HG03196 (cell line): ENCODE measurements around the gene NIFK.

Experiments
- ATAC-seq: cut with Tn5 transposase; IDR thresholded peaks from one replicate; pipeline ENCODE4 v1.9.1; 2021; ENCODE audit not compliant: unreplicated experiment

Gene NIFK

GRCh38 chr2:121736462-121737336, at the start of gene NIFK:
TSS of gene NIFK (minus strand) at chr2:121736875. CDS start at chr2:121736850, 25 bp downstream.
- ATAC-seq, result peak; percentile 89

GRCh38 chr2:121783180-121783579, 46.5 kb upstream of the NIFK start:
- ATAC-seq, result no peak

- no peak for ATAC-seq
These were observed 42.2 kb upstream of the NIFK start for GRCh38 chr2:121778741-121779487.

- no peak for ATAC-seq
These were observed 41.0 kb upstream of the NIFK start for GRCh38 chr2:121777699-121778058.

- ATAC-seq, result no peak
These were observed 40.4 kb upstream of the NIFK start for GRCh38 chr2:121776885-121777698.

- ATAC-seq, result no peak
These were observed 39.7 kb upstream of the NIFK start for GRCh38 chr2:121776361-121776760.

GRCh38 chr2:121774235-121774634, 37.6 kb upstream of the NIFK start:
- no peak for ATAC-seq

GRCh38 chr2:121771976-121772742, 35.5 kb upstream of the NIFK start:
- no peak for ATAC-seq

GRCh38 chr2:121768143-121768755, 31.6 kb upstream of the NIFK start:
- no peak for ATAC-seq

- no peak for ATAC-seq
These were observed 29.9 kb upstream of the NIFK start for GRCh38 chr2:121766624-121767023.

GRCh38 chr2:121764681-121765228, 28.1 kb upstream of the NIFK start:
- no peak for ATAC-seq

GRCh38 chr2:121755237-121756111, 18.8 kb upstream of the NIFK start, which contains the start of gene TSN:
TSS of gene TSN (plus strand) at chr2:121755651. CDS start at chr2:121755780, 129 bp downstream.
- ATAC-seq, result peak; percentile 100

GRCh38 chr2:121754851-121755236, 18.2 kb upstream of the NIFK start:
- ATAC-seq, result no peak

- no peak for ATAC-seq
These were observed 11.5 kb upstream of the NIFK start for GRCh38 chr2:121748202-121748601.

- no peak for ATAC-seq
These were observed 9.4 kb upstream of the NIFK start for GRCh38 chr2:121746071-121746578.

- no peak for ATAC-seq
These were observed 4.8 kb upstream of the NIFK start for GRCh38 chr2:121741450-121741849.

GRCh38 chr2:121740973-121741372, 4.3 kb upstream of the NIFK start:
- ATAC-seq, result no peak

- ATAC-seq, result no peak
These were observed 574 bp downstream of the NIFK start for GRCh38 chr2:121736140-121736461.
